HG03139 (cell line): Measurements from ENCODE around the gene EEF1B2.
"Not testable (repeated sequence)": the region's sequence is repeated elsewhere in the genome, so short reads cannot be mapped to it uniquely, and the experiment has no call there.

Source experiments
- ATAC-seq: cut with Tn5 transposase; IDR thresholded peaks from one replicate; pipeline ENCODE4 v1.9.1; 2021; ENCODE audit not compliant: unreplicated experiment

EEF1B2 gene

GRCh38 chr2:206163251-206163880 lies 3.7 kb downstream of the EEF1B2 start:
- no peak for ATAC-seq

DNA sequence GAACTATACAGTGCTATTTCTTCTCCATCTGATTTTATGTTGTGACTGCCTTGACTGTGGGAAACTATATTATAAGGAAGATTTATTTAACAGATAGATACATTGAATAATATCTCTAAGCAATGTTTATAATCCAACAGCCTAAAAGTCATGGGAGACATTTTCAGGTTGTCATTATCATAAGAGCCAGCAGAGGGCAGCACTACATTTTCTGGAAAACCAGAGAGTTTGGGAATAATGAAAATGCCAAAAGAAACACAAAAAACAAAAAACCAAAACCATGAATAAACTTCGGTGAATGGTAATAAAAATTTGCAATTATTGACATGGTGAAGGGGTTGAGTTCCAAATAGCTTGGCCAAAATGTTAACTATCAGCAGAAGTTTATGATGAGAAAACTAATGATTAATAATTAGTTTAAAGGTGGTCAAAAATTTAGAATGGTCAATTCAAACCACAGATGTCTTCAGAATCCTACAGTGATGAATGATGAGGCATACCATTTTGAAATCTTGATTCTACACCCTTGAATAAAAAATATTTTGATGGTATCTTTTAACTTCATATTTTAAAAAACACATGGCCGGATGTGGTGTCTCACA lies 4.7 kb downstream of the EEF1B2 start:
- no peak for ATAC-seq

DNA sequence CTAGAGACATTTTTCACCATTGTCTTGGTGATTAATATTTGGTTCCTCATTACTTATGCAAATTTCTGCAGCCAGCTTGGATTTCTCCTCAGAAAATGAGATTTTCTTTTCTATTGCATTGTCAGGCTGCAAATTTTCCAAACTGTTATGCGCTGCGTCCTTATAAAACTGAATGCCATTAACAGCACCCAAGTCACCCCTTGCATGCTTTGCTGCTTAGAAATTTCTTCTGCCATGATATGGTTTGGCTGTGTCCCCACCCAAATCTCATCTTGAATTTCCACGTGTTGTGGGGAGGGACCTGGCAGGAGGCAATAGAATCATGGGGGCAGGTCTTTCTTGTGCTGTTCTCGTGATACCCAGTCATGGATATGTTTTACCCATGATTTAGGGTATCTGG lies 8.5 kb downstream of the EEF1B2 start:
- not testable (repeated sequence) for ATAC-seq

- ATAC-seq = not testable (repeated sequence)
These were observed 12.1 kb downstream of the EEF1B2 start for GRCh38 chr2:206171624-206172397.

DNA sequence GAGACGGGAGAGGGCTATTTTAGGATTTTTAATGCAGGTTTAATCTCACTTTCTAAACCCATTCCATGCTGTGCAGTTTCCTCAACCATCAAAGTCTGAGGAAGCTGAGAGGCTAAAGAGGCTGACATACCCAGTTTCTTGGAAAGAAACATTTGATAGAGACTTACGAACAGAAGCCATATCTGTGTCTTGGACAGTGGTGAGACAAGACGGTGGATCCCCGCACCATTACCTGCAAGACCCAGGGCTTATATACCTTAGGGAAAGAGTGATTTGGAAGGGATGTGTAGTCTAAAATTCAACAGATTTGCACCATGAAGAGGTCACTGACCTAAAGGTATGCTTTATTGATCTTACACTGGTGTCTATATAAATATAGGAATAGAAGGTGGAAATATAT lies 13.5 kb downstream of the EEF1B2 start:
- no peak for ATAC-seq

DNA sequence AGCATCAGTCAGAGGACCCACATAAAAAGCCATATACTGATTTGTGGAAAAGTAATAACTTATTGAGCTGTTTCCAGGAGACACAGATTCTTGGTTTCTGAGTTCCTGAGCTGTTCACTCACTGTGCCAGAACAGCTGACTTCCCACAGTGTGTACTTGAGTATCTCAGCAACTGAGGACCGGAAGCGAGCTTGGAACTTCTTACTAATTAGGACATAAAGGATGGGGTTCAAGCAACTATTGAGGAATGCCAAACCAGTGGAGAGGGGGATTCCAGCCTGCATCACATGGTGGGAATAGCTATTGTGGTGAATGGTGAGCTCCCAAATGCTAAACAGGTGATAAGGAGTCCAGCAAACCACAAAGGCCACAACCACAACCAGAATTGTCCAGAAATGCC lies 16.4 kb downstream of the EEF1B2 start:
- no peak for ATAC-seq

GRCh38 chr2:206176901-206177300 lies 17.2 kb downstream of the EEF1B2 start:
- ATAC-seq = no peak

DNA sequence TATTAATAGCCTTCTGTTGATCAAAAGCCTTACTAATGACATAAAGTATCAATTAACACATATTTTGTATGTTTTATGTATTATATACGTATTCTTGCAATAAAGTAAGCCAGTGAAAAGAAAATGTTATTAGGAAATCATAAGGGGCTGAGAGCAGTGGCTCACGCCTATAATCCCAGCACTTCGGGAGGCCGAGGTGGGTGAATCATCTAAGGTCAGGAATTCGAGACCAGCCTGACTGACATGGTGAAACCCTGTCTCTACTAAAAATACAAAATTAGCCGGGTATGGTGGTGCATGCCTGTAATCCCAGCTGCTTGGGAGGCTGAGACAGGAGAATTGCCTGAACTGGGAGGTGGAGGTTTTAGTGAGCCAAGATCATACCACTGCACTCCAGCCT lies 21.8 kb downstream of the EEF1B2 start:
- ATAC-seq = not testable (repeated sequence)

DNA sequence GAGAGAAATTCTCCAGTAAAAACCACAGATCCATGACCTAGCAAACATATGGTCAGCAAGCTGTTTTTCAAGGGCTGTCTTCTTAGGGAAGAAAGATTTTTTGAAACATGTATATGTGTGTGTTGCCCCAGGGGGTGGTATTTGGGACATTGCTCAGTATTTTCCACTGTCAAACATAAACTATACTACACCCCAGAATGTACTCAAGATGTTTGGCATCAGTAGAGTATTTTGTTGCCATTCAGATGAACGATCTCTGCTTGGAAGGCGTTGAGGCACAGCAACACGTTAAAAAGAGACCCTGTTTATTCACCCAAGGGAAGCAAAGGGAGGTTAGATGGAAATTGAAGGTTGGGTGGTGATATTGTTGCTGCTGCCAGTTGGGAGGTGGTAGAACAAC lies 30.0 kb downstream of the EEF1B2 start:
- no peak for ATAC-seq

- ATAC-seq = no peak
These were observed 30.4 kb downstream of the EEF1B2 start for GRCh38 chr2:206190111-206190510.

- no peak for ATAC-seq
These were observed 31.0 kb downstream of the EEF1B2 start for GRCh38 chr2:206190689-206191088.

GRCh38 chr2:206192157-206192556 lies 32.5 kb downstream of the EEF1B2 start:
- ATAC-seq = no peak

DNA sequence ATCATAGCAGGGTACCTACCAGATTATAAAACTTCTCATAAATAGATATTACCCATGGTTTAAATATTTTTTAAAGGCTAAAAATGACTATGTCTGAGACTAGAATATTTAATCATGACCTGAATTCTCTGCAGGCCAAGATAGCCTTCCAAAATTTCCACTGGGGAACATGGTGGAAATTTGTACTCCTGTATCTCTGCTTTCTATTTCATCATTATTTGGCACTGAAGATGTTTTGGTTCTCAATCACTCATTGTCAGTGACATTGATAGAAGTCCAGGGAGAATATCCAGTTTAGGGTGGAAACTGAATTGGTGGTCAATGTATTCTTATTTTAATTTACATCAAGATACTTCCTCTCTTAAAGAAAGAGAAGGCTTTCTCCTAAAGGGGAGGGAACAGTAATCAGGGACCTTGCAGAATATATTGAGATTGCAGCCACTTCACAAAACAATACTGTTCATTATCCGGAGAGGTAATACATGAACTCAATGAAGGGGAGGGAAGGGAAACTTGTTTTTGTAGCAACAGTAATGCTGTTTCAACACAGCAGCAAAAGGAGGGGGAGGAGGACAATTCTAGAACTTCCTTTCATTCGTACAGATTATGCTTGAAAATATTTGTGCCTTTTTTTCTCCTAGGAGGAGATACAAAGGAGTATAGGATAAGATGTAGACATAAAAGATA lies 34.1 kb downstream of the EEF1B2 start:
- ATAC-seq = no peak

GRCh38 chr2:206198677-206199076 lies 39.0 kb downstream of the EEF1B2 start:
- ATAC-seq = no peak

- ATAC-seq = no peak
These were observed 41.6 kb downstream of the EEF1B2 start for GRCh38 chr2:206201075-206201848.

DNA sequence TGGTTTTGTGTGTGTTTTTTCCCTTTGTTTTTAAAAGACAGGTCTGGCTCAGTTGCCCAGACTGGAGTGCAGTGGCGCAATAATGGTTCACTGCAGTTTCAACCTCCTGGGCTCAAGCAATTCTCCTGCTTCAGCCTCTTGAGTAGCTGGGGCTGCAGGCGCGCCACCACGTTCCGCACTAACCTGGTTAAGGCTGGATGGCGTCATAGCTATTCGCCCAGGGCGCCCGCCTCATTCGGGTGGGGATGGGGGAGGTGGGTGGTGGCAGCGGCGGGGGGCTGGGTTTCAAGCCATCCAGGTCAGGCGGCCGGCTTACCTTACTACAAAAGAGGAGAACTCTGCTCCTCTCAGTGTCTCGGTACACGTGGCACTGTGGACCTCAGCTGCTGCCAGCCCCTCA lies 42.8 kb downstream of the EEF1B2 start:
- ATAC-seq = no peak

DNA sequence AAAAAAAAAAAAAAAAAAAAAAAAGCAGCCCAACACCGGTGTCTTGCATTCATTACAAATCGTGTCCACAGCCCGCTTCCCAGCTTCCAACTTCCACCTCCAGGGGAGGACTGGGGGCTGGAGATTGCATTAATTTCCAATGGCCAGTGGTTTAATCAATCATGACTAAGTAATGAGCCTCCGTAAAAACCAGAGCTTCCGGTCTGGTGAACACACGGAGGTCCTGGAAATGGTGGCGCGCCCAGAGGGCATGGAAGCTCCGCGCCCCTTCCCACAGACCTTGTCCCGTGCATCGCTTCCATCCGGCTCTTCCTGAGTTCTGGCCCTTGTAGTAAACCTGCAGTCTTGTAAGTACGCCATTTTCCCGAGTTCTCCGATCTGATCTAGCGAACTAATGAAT lies 43.6 kb downstream of the EEF1B2 start:
- ATAC-seq = no peak

DNA sequence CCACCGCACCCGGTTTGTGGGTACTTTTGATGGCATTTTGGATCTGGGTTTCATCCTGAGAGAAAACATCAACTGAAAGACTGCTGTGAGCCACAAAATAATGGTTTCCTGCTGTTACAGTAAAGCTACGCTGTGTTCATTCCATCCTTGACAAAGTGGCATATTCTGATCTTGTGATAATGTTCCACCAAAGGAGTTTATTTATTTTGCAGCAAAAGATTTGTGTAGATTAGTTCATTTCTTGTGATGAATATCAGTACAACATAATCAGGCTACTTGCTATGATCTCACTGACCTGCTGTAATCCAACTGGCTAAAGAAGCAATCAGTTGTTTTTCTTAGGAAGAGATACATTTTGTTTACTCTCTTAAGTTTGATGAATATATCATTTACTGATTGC lies 45.0 kb downstream of the EEF1B2 start:
- ATAC-seq = no peak

DNA sequence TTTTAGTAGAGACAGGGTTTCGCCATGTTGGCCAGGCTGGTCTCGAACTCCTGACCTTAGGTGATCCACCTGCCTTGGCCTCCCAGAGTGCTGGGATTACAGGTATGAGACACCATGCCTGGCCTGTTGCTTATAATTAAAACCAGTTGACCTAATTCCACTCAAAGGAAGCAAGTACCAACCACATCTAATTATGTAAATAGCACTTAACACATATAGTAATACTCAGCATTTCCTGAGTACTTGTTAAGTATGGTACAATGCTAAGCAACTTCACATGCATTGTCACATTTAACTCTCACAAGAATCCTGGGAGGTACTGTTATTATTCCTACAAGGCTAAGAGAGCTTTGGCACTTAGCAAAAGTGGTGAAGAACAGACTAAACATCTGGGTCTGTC lies 47.6 kb downstream of the EEF1B2 start:
- not testable (repeated sequence) for ATAC-seq

DNA sequence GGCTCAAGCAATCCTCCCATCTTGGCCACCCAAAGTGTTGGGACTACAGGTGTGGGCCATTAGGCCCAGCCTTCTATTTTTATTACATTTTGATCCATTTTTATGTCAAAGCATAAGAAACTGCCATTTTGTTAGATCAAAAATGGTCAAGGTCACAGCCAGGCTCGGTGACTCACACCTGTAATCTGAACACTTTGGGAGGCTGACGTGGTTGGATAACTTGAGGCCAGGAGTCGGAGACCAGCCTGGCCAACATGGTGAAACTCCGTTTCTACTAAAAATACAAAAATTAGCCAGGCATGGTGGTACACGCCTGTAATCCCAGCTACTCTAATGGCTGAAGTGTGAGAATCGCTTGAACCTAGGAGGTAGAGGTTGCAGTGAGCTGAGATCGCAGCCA lies 49.2 kb downstream of the EEF1B2 start:
- ATAC-seq = no peak

DNA sequence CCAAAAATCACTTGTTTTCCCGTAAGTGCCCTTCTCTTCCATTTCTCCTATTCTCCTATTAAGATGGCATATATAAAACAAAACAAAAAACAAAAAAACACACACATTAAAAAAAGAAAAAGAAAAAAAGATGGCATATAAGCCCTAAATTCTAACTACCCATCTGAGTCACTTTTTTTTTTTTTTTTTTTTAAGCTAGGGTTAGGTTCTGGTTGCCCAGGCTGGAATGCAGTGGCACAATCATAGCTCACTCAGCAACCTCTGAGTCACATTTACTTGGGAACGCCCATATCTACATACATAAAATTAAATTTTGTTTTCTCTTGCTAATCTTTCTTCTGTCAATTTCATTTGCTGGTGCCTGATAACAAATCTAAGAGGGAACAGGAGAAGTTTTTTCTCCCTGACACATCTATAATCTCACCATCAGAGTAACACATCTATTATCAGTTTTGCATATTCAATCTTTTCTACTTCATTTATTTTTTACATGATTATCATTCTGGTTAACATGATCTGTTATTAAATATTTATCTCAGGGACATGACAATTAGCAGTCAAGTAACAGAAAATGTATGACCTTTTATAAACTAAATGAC lies 52.1 kb downstream of the EEF1B2 start:
- ATAC-seq = no peak
